GM10266 (cell line): ENCODE data around the gene ATG2B.
"Not testable (repeated sequence)": the region's sequence is repeated elsewhere in the genome, so short reads cannot be mapped to it uniquely, and the experiment has no call there.

Experiments used
- DNase-seq: peaks from one replicate; pipeline ENCODE4 v3.0.0; 2012; ENCODE audit errors: extremely low spot score
- TF ChIP-seq, protein P1 (sequence below): IDR thresholded peaks from 2 replicates; pipeline ENCODE4 v1.5.1; 2012; ENCODE audit warnings: mild to moderate bottlenecking, low read depth; ENCODE audit not compliant: control insufficient read depth, insufficient read depth; ENCODE audit errors: missing control alignments

The ATG2B gene

GRCh38 chr14:96359959-96360358 is 3.2 kb downstream of the ATG2B start:
- DNase-seq = no peak
- TF ChIP-seq, protein P1, sequence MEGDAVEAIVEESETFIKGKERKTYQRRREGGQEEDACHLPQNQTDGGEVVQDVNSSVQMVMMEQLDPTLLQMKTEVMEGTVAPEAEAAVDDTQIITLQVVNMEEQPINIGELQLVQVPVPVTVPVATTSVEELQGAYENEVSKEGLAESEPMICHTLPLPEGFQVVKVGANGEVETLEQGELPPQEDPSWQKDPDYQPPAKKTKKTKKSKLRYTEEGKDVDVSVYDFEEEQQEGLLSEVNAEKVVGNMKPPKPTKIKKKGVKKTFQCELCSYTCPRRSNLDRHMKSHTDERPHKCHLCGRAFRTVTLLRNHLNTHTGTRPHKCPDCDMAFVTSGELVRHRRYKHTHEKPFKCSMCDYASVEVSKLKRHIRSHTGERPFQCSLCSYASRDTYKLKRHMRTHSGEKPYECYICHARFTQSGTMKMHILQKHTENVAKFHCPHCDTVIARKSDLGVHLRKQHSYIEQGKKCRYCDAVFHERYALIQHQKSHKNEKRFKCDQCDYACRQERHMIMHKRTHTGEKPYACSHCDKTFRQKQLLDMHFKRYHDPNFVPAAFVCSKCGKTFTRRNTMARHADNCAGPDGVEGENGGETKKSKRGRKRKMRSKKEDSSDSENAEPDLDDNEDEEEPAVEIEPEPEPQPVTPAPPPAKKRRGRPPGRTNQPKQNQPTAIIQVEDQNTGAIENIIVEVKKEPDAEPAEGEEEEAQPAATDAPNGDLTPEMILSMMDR = no peak

- DNase-seq = no peak
- TF ChIP-seq, protein P1 = no peak
These were observed 5.9 kb downstream of the ATG2B start for GRCh38 chr14:96357216-96357615.

DNA sequence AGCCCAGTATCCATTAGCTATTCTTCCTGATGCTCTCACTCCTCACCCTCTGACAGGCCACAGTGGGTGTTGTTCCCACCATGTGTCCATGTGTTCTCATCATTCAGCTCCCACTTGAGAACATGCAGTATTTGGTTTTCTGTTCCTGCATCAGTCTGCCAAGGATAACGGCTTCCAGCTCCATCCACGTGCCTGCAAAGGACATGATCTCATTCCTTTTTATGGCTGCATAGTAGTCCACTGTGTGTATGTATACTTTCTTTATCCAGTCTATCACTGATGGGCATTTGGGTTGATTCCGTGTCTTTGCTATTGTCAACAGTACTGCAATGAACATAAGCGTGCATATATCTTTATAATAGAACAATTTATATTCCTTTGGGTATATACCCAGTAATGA is 8.9 kb downstream of the ATG2B start:
- no peak for DNase-seq
- TF ChIP-seq, protein P1 = no peak

- TF ChIP-seq, protein P1 = no peak
- DNase-seq = no peak
These were observed 10.4 kb downstream of the ATG2B start for GRCh38 chr14:96352708-96353107.

DNA sequence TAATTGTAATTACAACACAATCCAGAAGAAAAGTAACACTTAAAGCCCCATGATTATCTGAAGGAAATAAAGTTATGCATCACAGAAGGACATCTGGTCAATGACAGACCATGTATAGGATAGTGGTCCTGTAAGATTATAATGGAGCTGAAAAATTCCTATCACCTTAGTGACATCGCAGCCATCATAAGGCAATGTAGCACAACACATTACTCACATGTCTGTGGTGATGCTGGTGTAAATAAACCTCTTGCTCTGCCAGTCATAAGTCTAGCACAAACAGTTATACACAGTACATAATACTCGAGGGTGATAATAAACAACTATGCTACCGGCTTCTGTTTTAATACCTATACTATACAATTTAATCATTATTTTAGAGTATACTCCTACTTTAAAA is 11.2 kb downstream of the ATG2B start:
- DNase-seq = no peak
- TF ChIP-seq, protein P1 = no peak

DNA sequence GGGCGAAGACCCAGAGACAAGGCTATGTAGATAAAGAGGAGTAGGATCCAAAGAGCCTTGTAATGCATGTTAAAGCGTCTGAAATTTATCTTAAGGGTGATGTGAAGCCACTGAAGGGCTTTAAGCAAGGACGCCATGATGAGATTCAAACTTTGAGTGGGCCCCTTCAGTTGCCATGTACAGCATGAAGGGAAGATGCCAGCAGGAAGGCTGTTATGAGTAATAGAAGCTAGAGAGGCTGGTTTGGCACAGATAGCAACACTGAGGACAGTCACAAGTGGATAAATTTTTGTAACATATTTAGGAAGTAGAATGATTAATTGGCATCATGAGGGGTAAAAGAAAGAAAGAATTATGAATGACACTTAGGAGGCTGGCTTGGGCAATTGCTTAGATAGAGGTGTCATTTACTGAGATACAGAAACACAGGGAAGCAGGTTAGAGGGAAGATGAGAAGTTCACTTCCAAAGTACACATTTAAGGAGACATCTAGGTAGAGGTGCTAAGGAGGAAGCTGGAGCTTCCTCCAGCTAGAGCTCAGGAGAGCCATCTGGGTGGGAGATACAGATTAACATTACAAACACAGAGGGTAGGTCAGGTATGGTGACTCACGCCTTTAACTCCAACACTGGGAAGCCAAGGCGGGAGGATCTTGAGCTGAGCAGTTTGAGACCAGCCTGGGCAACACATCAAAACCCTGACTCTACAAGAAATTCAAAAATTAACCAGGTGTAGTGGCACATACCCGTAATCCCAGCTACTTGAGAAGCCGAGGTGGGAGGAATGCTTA is 13.7 kb downstream of the ATG2B start:
- TF ChIP-seq, protein P1 = no peak
- DNase-seq = no peak

DNA sequence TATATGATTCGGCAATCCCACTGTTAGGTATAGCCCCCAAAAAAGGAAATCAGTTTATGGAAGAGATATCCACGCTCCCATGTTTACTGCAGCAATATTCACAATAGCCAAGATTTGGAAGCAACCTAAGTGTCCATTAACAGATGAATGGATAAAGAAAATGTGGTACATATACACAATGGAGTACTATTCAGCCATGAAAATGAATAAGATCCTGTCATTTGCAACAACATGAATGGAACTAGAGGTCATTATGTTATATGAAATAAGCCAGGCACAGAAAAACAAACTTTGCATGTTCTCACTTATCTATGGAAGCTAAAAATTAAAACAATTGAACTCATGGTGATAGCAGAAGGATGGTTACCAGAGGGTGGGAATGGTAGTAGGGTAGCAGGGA is 15.2 kb downstream of the ATG2B start:
- not testable (repeated sequence) for DNase-seq

DNA sequence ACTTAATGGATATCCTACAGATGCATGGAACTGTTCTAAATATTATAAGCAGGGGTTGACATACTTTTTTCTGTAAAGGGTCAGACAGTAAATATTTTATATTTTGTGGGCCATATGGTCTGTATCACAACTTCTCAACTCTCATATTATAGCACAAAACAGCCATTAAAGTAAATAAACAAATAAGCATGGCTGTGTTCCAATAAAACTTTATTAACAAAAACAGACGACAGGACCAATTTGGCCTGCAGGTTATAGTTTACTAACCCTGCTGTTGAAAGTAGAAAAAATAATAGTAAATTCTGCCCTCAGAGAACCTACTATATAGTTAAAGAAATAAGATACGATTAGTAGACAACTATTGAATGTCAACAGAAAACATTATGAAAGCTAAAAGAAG is 17.5 kb downstream of the ATG2B start:
- TF ChIP-seq, protein P1 = no peak
- DNase-seq = no peak
